GM18517 (cell line): ENCODE results near the gene GMPS.
"Not testable (repeated sequence)": the region's sequence is repeated elsewhere in the genome, so short reads cannot be mapped to it uniquely, and the experiment has no call there.

Experiments used
- ATAC-seq: cut with Tn5 transposase; IDR thresholded peaks from one replicate; pipeline ENCODE4 v1.9.1; 2021; ENCODE audit warnings: mild to moderate bottlenecking, moderate library complexity; ENCODE audit not compliant: unreplicated experiment

GMPS gene

DNA sequence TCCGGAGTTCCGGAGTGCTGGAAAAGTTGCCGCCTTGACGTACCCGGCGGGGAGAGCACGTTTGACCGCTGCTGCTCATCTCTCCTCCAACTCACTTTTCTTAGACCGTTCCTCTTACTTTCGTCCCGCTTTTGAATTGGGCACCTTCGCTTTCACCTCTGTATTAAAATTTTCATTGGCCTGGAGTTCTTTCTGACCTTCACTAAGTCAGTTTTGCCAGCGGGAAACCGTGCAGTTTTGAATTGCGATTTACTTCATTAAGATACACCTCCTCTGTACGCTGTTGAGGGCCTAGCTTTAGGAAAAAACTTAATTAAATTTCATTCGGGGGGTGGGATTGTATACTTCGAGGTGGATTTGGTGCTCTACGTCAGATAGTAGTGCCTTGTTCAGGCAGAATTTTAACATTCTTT is 1.3 kb downstream of the GMPS start:
- peak; percentile 14 for ATAC-seq

DNA sequence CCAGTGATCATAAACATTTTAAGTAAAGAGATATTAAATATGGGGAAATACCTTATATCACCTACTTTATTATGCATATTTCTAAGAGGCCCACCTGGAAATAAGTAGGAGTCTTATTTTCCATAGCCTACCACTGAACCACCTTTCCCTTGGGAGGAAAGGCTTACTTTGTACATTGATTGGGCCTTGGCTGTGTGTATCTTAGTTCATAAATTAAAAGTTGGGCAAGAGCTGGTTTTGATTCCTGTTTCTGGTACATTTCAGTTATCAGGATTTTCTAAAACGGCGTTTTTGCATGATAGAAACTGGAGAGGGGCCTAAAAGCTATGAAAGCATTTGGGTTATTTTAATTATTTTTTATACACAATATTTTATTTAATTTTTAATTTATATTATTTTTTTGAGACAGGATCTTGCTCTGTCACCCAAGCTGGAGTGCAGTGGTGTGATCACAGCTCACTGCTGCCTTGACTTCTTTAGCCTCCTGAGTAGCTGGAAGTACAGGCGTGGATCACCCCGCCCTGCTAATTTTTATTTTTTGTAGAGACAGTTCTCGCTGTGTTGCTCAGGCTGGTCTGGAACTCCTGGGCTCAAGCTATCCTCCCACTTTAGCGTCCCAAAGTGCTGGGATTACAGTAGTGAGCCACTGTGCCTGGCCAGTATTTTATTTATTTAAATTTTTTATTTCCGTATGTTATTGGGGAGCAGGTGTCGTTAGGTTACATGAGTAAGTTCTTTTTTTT is 2.6 kb downstream of the GMPS start:
- ATAC-seq, result no peak

DNA sequence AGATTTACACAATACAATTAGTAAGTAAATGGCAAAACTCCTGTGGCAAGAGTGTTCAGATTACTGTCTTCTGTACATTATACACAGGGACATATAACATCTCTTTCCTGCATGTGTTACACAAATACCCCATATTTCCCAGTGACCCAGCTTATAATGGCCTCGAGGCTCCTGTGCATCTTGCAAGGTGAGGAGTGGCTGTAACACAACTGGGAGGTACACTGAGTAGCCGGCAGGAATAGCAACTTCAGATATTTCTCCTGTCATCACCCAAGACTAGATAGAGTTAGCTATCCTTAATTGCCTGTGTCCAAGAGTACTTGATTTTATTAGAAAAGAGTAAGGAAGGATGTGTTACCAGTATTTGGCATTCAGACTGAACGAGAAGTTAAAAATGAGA is 5.6 kb downstream of the GMPS start:
- no peak for ATAC-seq

DNA sequence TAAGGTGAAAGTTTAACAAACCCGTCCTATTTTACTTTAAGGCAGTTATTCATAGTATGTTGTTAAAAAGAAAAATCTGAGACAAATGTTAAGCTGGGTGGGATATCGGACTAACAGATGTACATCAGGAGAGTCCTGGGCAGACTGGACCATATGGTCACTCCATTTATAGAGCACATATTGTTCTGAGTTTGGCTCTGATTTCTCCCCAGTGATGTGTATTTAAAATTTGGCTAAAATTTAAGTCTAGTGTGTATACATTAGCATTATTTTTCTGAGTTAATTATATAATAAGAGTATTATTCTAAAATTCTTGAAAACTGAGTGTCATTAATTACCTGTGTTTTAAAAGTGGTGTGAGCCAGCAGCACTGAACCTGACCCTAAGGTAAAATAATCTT is 6.1 kb downstream of the GMPS start:
- ATAC-seq, result no peak

DNA sequence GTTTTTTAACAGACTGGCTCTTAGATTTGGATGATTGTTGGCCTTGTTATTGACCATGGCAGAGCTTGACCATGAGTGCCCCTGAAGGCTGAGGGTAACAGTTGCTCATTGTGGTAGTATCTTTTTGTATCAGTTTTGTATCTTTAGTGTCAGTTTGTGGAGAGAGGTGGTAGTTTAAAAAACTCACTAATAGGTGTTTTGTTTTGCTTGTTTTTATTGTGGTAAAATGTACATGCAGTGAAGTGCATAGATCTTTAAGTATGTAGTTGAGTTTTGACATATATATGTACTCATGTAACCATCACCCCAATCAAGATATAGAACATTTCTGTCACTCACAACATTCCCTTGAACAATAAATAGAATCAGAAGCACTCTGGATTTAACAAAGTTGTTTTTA is 9.8 kb downstream of the GMPS start:
- ATAC-seq, result no peak

DNA sequence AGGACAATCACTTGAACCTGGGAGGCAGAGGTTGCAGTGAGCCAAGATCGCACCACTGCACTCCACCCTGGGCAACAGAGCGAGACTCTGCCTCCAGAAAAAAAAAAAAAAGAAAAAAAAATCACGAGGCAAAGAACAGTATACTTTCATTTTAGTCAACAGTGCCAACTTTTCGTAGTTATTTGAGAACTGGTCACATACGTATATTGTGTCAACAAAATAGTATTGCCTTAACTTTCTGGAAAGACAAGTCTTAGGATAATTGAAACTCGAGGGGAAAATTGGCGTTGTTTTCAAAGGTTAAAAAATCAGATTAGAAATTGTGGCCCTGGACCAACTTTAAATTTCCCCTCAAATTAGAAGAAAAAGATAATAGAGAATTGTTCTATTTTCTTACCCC is 13.8 kb downstream of the GMPS start:
- no peak for ATAC-seq

DNA sequence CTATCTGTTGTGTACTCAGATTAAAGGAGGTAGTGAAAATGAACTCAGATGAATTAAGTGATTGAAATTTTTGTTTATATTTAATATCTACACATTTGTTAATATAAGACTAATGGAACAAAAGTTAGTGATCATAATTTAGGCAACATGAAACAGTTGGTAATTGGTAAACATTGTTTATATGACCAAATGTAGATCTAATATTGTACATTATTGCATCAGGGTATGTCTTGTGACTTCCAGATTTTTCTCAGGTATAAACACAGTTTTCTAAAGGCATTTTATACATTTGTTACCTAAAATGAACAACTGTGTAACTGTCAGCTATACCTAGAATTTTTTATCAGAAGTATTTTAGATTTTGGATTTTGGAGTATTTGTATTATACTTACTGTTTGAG is 14.8 kb downstream of the GMPS start:
- ATAC-seq, result no peak

DNA sequence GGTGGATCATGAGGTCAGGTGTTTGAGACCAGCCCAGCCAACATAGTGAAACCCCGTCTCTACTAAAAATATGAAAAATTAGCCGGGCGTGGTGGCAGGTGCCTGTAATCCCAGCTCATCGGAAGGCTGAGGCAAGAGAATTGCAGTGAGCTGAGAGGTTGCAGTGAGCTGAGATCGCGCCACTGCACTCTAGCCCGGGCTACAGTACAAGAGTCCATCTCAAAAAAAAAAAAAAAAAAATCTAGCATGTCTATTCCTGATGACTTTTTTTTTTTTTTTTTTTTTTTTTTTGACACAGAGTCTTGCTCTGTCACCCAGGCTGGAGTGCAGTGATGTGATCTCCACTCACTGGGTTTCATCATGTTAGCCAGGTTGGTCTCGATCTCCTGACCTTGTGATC is 15.9 kb downstream of the GMPS start:
- not testable (repeated sequence) for ATAC-seq

DNA sequence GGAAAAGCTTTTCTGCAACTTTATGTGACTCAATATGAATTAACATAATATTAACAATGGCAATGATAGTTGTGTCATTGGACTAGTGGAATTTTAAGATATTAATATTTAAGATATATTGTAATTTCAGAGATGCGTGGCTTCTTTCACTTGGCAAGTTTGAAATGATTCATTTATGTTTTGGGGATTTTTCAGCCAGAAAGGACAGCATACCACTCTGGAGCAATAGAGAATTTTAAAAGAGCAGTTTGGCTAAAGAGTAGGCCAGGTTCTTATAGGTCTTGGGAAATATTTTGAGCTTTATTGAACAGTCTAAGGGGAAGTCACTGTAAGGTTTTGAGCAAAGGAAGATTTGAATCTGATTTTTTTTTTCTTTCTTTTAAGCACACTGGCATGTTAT is 16.5 kb downstream of the GMPS start:
- no peak for ATAC-seq

DNA sequence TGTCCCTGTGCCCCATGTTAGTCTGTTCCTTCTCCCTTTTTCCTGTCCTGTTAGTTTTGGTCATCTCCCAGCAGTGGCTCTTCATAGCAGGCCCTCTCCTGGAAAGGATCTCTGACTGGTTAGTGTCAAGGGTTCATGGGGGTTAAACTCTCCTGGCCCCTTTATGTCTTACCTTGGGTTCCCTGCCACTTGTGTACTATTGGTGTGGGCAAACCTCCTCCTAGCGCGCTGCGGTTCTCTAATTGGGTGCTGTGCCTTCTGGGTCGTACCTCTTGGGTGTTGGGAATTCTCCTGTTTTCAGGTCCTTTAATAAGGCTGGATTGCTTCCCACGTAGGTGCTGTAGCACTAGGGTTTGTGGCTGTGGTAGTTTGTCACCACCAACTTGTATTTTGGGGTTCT is 18.8 kb downstream of the GMPS start:
- ATAC-seq, result no peak

DNA sequence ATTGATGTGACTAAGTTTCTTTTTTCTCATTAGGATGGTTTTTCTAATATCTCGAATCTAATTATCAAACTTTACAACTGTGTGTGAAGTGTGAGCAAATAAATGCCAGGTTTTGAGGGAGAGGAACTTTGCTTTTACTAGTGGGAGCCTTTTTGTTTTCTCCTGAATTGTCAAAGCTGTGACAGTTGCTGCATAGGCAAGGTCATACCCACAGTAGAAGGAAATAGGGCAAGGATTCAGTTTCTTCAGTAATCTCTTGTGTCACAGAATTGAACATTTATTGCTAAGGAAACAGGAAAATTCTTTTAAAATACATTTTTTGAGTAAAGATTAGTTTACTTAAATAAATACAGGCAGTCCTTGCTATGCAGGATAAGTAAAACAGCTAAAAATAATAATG is 19.5 kb downstream of the GMPS start:
- no peak for ATAC-seq

DNA sequence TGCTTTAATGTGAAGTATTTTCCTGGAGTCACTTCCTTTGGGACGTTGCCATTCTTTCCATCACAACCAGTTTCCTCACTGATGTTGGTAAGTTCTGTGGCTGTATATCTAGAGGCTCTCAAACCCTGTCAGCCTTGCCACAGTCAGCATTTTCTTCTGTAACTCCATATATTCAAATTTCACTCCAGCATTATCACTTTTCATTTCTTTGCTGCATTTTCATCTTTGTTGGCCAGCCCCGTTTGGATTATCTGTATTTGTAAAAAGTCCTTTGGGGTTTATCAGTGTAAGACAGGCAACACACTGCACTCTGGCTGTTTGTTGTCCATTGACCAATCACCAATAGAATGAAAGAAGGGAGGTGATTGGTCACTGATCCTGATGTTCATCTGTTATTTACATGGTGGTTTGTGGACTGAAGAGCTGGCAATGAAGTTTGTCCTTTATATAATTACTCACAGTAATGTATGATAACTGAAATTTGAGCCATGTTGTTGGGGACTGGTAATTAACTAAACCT is 20.3 kb downstream of the GMPS start:
- peak; percentile 55 for ATAC-seq

DNA sequence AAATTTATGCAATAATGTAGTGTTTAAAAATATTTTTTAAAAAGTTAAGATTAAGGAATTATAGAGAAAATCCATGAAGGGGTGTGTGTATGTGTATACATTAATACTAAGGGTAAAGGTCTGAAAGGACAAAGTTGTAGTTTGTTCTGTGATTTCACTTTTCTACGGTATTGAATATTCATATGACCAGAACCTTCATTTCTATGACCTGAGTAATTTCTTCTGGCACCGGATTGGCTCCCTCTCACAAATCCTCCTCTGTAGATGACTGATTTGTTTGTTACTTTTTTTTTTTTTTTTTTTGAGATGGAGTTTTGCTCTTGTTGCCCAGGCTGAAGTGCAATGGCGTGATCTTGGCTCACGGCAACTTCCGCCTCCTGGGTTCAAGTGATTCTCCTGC is 20.9 kb downstream of the GMPS start:
- no peak for ATAC-seq

DNA sequence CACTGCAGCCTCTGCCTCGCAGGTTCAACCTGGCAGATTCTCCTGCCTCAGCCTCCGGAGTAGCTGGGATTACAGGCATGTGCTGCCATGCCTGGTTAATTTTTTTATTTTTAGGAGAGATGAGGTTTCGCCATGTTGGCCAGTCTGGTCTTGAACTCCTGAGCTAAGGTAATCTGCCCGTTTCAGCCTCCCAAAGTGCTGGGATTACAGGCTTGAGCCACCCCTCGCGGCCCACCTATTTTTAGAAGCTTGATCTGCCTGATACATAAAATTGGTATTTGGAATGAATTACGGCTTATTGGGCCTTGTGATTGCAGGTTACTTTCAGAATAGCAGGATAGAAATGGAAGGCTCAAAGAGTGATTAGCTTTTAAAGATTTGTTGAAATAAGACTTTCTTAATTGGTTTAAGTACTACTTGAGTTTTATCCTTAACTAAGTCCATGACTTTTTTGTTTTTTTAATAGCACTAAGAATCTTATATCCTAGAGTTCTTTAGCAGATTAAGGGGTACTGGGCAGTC is 25.0 kb downstream of the GMPS start:
- ATAC-seq, result no peak

DNA sequence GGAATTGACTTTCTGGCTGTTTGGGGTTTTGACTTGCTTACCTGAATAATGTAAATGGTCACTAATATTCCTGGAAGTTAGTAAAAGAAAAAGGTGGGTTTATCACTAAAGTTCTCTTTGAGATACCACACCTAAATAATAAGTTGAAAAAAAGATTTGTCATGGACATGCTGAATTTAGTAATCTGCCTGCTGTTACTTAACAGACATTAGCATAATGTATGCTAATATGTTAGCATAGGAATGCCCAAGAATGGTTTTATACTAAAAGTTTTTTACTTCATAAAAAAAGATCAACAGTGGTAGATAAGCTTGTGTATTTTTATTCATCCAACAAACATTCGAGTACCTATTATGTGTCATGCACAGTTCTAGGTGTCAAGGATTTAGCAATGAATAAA is 36.5 kb downstream of the GMPS start:
- no peak for ATAC-seq

DNA sequence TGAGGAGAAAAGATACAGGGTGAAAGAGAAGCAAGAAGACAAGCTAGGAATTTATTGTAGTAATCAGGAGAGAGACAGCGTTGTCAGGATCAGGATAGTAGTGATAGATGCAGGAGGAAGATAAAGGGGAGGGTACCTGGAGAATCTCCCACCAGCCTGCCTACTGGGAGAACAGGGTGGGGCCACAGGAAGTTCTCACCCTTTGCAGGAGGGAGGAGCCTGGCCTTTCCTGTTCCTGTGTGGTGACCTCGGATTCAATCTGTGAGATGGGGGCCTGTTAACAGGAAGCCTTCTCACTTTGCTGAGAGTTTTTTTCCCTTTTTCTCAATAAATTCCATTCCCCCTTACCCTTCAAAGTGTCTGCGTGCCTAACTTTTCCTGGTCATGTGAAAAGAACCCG is 37.6 kb downstream of the GMPS start:
- no peak for ATAC-seq

DNA sequence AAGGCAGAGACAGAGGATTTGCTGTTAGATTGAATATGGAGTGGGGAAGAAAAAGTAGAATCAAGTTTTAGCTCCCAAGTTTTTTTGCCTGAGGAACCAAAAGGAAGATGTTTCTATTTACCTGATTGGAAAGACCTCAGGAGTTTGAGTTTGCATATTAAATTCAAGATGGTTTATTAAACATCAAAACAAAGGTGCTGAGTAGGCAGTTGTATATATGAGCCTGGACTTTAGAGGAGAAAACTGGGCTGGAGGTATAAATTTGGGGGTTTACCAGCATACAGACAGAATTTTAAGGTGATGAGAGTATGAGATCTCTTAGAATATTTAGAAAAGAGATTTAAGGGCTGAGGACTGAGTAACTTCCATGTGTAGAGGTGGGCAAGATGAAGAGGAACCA is 38.2 kb downstream of the GMPS start:
- ATAC-seq, result no peak

DNA sequence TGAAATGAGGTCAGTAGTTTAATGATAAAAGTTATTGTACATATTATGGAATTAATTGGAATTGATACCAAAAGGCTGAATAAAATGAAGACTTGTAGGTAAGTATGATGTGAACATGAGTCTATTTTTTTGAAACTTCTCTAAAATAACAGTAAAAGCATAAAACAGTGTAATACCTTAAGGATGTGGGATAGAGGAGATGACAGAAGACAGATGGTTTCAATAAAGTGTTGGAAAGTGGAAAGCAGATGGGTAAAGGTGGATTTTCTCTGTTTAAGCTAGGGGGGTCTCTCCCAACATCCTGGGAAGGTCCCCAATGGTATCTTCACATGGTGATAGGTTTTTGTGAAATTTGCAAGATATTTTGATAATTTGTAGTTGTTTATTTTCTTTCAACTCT is 41.6 kb downstream of the GMPS start:
- no peak for ATAC-seq

DNA sequence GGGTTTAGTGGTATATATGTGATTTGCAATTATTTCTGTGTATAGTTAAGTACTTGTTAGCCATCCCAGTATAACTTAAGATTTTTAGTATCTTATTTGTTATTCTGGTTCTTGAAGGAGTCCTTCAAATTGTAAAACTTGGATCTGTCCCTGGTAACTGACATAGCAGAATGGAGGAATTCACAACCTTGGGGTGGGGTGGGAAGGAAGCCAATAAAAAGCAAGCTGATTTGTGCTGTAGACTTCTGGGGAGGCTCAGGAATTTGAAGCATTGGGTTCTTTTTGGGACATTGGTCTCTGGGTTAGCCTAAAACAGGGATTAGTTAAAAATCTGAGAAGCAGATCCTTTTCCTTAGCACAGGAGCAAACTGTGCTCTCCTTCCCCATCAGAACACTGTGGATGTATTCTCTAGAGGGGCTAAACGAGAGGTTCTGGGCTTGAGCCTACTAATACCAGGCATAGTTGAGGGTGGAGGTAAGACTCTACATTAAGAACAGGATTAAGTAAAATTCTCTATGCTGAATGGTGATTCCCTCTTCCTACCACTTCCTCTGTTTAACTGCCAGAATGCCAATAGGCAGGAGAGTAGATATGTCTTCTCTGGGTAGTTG is 42.2 kb downstream of the GMPS start:
- ATAC-seq, result no peak

DNA sequence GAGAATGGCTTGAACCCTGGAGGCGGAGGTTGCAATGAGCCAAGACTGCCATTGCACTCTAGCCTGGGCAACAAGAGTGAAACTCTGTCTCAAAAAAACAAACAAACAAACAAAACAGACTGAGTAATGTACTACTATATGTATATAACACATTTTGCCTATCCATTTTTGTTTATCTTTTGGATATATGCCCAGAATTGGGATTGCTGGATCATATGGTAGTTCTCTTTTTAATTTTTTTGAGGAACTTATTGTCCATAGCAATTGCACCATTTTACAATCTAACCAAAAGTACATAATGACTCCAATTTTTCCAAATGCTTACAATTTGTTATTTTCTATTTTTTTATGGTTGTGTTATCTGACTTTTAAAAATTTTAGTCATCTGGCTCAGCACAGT is 47.3 kb downstream of the GMPS start:
- no peak for ATAC-seq

DNA sequence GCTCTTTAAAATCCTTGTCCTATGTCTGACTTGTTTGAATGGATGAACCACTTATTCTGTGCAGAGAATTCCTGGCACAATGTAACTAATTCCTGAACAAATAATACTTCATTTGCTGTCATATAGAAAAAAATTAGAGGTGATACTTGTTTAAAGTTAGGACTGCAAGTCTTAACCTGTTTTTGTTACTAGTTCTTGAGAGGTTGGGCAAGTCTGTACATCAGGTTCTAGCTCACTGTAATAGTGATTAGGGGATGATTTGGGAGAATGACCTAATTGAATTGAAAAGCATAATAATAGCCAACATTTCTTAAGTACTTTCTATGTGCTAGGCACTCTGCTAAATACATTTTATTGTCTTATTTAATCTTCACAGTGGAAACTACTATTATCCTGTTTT is 49.3 kb downstream of the GMPS start:
- ATAC-seq, result no peak

DNA sequence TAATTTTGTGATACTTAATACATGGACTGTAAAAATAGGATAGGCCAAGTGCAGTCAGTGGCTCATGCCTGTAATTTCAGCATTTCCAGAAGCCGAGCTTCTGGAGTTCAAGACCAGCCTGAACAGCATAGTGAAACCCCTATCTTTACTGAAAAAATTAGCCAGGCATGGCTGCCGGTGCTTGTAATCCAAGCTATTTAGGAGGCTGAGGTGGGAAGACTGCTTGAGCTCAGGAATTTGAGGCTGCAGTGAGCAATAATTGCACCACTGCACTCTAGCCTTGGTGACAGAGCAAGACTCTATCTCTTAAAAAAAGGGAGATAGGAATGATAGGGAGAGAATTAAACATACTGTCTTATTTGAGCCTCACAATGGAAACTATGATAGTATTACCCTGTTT is 51.0 kb downstream of the GMPS start:
- ATAC-seq, result no peak

DNA sequence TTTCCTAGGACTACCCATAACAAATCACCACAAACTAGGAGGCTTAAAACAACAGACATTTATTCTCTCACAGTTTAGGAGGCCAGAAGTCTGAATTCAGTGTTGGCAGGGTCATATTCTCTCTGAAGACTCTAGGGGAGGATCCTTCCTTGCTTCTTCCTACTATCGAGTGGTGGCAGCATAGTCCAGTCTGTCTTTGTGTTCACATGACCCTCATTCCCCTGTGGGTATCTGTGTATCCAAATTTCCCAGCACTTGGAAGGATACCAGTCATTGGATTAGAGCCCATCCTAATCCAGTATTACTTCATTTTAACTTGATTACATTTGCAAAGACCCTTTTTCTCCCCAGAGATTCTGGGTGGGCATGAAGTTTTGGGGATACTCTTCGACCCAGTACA is 63.8 kb downstream of the GMPS start:
- ATAC-seq, result no peak
